ENCODE results near the gene ANO10.

DNA sequence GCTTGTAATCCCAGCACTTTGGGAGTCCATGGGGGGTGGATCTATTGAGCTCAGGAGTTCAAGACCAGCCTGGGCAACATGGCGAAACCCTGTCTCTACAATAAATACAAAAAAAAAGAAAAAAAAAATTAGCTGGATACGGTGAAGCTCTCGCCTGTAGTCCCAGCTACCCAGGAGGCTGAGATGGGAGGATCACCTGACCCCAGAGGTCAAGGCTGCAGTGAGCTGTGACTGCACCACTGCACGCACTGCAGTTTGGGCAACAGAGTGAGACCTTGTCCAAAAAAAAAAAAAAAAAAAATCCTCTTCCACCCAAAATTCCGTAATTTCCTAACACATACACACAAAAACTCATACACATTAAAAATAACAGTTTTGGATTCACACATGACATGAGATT lies 2.2 kb downstream of the ANO10 start:
- TF ChIP-seq, protein P1, sequence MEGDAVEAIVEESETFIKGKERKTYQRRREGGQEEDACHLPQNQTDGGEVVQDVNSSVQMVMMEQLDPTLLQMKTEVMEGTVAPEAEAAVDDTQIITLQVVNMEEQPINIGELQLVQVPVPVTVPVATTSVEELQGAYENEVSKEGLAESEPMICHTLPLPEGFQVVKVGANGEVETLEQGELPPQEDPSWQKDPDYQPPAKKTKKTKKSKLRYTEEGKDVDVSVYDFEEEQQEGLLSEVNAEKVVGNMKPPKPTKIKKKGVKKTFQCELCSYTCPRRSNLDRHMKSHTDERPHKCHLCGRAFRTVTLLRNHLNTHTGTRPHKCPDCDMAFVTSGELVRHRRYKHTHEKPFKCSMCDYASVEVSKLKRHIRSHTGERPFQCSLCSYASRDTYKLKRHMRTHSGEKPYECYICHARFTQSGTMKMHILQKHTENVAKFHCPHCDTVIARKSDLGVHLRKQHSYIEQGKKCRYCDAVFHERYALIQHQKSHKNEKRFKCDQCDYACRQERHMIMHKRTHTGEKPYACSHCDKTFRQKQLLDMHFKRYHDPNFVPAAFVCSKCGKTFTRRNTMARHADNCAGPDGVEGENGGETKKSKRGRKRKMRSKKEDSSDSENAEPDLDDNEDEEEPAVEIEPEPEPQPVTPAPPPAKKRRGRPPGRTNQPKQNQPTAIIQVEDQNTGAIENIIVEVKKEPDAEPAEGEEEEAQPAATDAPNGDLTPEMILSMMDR (IDR thresholded peaks at IDR 0.05): no peak
- no peak for TF ChIP-seq EP300 (IDR thresholded peaks at IDR 0.05; ENCODE audit: low read depth)
